Panc1 (cell line): ENCODE data around the gene TEX264. TPM values are rescaled to one million over a fixed set of nuclear protein-coding genes. Genes with fewer than 3 reads are reported as not detected.

Source experiments
- ATAC-seq: fragments of 200-7000 bp; cut with Tn5 transposase; 2 replicates; pipeline ENCODE4 v1.9.1; 2020; ENCODE audit warnings: mild to moderate bottlenecking, moderate library complexity
- BruUV-seq: library from RNA; stranded (reverse); fragments of 400-500 nt; replicated peaks from 2 replicates; lab custom pipeline; 2021; lab: Mats Ljungman, UMichigan
- CTCF ChIA-PET: fragments of 300-600 bp; sonication (Branson Sonifier 250); formaldehyde crosslinking; loops from one replicate; lab custom pipeline; 2022; ENCODE audit warnings: antibody characterized with exemption; lab: Charles Lee
- POLR2A ChIA-PET: fragments of 300-600 bp; sonication (Branson Sonifier 250); formaldehyde crosslinking; loops from one replicate; lab custom pipeline; 2022; ENCODE audit warnings: antibody characterized with exemption; lab: Charles Lee
- DNase-seq: peaks from one replicate; pipeline ENCODE4 v3.0.0-alpha.2; 2010; ENCODE audit warnings: low read depth, low spot score
- H3K27ac ChIP-seq: 2 replicates; pipeline ENCODE4 v1.5.1; 2011; ENCODE audit warnings: mild to moderate bottlenecking, low read length, inconsistent platforms
- H3K27me3 ChIP-seq: fragments of 200-500 bp; sonication (Bioruptor generic); 2 replicates; pipeline ENCODE4 v1.6.0; 2014; ENCODE audit warnings: low read length, inconsistent platforms; ENCODE audit not compliant: control insufficient read depth, insufficient read depth
- H3K36me3 ChIP-seq: fragments of 200-500 bp; sonication (Bioruptor generic); 2 replicates; pipeline ENCODE4 v1.5.1; 2014; ENCODE audit warnings: inconsistent platforms, mild to moderate bottlenecking, low read length, moderate library complexity; ENCODE audit not compliant: control insufficient read depth, insufficient read depth
- H3K4me1 ChIP-seq: 2 replicates; pipeline ENCODE4 v1.5.1; 2011; ENCODE audit warnings: inconsistent platforms, mild to moderate bottlenecking, low read length, moderate library complexity; ENCODE audit not compliant: control insufficient read depth, insufficient read depth
- H3K4me3 ChIP-seq, 2 experiments: 2 replicates each; pipeline ENCODE4 v1.5.1; 2011 to 2012; ENCODE audit warnings: low read depth in 2 of 2, low read length in 2 of 2, mild to moderate bottlenecking in 2 of 2, inconsistent platforms in 1 of 2, moderate library complexity in 1 of 2
- H3K9me3 ChIP-seq: fragments of 200-500 bp; sonication (Bioruptor generic); 2 replicates; pipeline ENCODE4 v1.5.1; 2014; ENCODE audit warnings: low read depth, mild to moderate bottlenecking, inconsistent platforms, low read length, moderate library complexity; ENCODE audit not compliant: control insufficient read depth, insufficient read depth
- CTCF ChIP-seq: fragments of 450-650 bp; IDR thresholded peaks from 2 replicates; pipeline ENCODE4 v1.5.1; 2017; ENCODE audit warnings: mild to moderate bottlenecking
- SIN3A ChIP-seq: IDR thresholded peaks from 2 replicates; pipeline ENCODE4 v1.6.1; 2012; ENCODE audit warnings: low read depth, mild to moderate bottlenecking, low read length, moderate library complexity, borderline replicate concordance; ENCODE audit not compliant: insufficient read depth
- TCF7L2 ChIP-seq: IDR thresholded peaks from 2 replicates; pipeline ENCODE4 v1.6.1; 2011; ENCODE audit warnings: mild to moderate bottlenecking, low read depth, low read length, inconsistent platforms
- in situ Hi-C: cut with HindIII; loops from 2 replicates; pipeline ENCODE4 v1.10.0; 2016; ENCODE audit warnings: low sequenced_read_pairs, low pct_unique_long_range_greater_than_20kb
- intact Hi-C: fragments of 100-400 bp; cut with micrococcal nuclease; formaldehyde crosslinking; loops from one replicate; pipeline ENCODE4 v1.10.0; 2022; ENCODE audit not compliant: unreplicated experiment
- total RNA-seq: library from RNA; stranded (reverse); gene quantifications from one replicate; pipeline ENCODE4 v1.2.1, GENCODE V29; 2021; ENCODE audit not compliant: unreplicated experiment
- TF ChIP-seq, protein P1 (sequence below), 2 experiments: IDR thresholded peaks; 2 replicates each; pipeline ENCODE4 v1.6.1; 2011 to 2012; ENCODE audit warnings: low read depth in 2 of 2, control low read depth in 1 of 2, low read length in 1 of 2, mild to moderate bottlenecking in 1 of 2, moderate library complexity in 1 of 2; ENCODE audit not compliant: insufficient read depth in 1 of 2

TEX264 gene
- total RNA-seq, 1 experiment from 2014 or later: 45.8 TPM

- Histone ChIP-seq H3K27me3 (no peaks in the 10 kb centered on the region), H3K4me3 (no peak overlapping the region), H3K27ac (no peak overlapping the region), H3K4me1 (no peaks in the 10 kb centered on the region), H3K9me3 (no peaks in the 10 kb centered on the region), H3K36me3 (no peaks in the 10 kb centered on the region)
- no peak for TF ChIP-seq TCF7L2
- peak; percentile 86 for TF ChIP-seq CTCF
- ChIA-PET CTCF (interaction anchor here (0.7 to 1.6 kb wide), 4 partner anchors 9 to 81 kb away, joined by 3 read pairs; no protein-coding TSS in a partner anchor), POLR2A (interaction anchor here (0.6 kb wide), 1 partner anchor 98 kb away, joined by 3 read pairs; no protein-coding TSS in a partner anchor)
- intact Hi-C loops: loop anchor here (5.0 kb wide), 1 partner anchor 84 kb away; no protein-coding TSS in a partner anchor
- in situ Hi-C loops: no loop called here
- DNase-seq (peak; percentile 27), ATAC-seq (peak; percentile 93)
- no TSS peak for BruUV-seq
These were observed 47.7 kb downstream of the TEX264 start for GRCh38 chr3:51718547-51719409.

DNA sequence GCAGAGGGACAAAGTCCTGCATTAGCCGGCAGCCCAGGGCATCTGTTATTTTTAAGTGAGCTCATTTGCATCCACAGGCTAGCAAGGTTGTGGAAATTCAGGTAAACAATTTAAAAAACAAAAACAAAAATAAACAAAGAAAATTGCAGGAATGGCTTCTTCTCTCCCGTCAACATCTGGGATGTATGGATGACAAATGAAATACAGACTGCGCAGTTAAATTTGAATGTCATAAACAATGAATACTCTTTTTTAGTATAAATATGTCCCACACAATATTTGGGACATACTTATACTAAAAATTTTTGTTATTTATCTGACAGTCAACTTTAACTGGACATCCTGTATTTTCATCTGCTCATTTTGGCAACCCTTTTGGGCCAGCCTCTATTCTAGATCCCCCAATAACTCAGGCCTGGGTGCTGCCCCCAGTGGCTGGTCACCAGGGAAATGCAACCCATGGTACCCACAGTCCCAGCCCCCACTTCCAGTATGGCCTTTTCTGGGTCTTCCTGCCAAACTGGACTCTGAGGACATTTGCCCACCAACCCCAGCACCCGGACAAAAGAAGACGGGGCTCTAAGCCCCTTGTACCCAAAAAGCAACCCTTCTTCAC, 48.5 kb downstream of the TEX264 start:
- TF ChIP-seq SIN3A: no peak
- TF ChIP-seq CTCF: peak; percentile 62
- Histone ChIP-seq H3K27me3 (no peaks in the 10 kb centered on the region), H3K36me3 (no peaks in the 10 kb centered on the region), H3K4me1 (no peaks in the 10 kb centered on the region), H3K9me3 (no peaks in the 10 kb centered on the region), H3K27ac (no peak overlapping the region), H3K4me3 (no peak overlapping the region)
- BruUV-seq: no TSS peak
- POLR2A ChIA-PET: interaction anchor here (0.5 kb wide), 1 partner anchor 220 kb away, joined by 4 read pairs; no protein-coding TSS in a partner anchor
- CTCF ChIA-PET: interaction anchor here (0.7 to 1.6 kb wide), 4 partner anchors 10 to 80 kb away, joined by 3 read pairs; no protein-coding TSS in a partner anchor
- no peak for DNase-seq
- in situ Hi-C loops: no loop called here
- ATAC-seq: no peak
- intact Hi-C loops: loop anchor here (5.0 kb wide), 1 partner anchor 83 kb away; no protein-coding TSS in a partner anchor

GRCh38 chr3:51720292-51721061, 49.4 kb downstream of the TEX264 start:
- intact Hi-C loops (no loop called here), in situ Hi-C loops (no loop called here)
- Histone ChIP-seq H3K36me3 (no peaks in the 10 kb centered on the region), H3K27me3 (no peaks in the 10 kb centered on the region; the same call in 1 of the 2 replicates), H3K9me3 (no peaks in the 10 kb centered on the region), H3K27ac (no peak overlapping the region), H3K4me1 (no peaks in the 10 kb centered on the region), H3K4me3 (no peak overlapping the region)
- ChIA-PET POLR2A (no interaction called here), CTCF (no interaction called here)
- no TSS peak for BruUV-seq
- DNase-seq (no peak), ATAC-seq (no peak)
- TF ChIP-seq CTCF (no peak), SIN3A (no peak), TCF7L2 (no peak)
- TF ChIP-seq, protein P1, sequence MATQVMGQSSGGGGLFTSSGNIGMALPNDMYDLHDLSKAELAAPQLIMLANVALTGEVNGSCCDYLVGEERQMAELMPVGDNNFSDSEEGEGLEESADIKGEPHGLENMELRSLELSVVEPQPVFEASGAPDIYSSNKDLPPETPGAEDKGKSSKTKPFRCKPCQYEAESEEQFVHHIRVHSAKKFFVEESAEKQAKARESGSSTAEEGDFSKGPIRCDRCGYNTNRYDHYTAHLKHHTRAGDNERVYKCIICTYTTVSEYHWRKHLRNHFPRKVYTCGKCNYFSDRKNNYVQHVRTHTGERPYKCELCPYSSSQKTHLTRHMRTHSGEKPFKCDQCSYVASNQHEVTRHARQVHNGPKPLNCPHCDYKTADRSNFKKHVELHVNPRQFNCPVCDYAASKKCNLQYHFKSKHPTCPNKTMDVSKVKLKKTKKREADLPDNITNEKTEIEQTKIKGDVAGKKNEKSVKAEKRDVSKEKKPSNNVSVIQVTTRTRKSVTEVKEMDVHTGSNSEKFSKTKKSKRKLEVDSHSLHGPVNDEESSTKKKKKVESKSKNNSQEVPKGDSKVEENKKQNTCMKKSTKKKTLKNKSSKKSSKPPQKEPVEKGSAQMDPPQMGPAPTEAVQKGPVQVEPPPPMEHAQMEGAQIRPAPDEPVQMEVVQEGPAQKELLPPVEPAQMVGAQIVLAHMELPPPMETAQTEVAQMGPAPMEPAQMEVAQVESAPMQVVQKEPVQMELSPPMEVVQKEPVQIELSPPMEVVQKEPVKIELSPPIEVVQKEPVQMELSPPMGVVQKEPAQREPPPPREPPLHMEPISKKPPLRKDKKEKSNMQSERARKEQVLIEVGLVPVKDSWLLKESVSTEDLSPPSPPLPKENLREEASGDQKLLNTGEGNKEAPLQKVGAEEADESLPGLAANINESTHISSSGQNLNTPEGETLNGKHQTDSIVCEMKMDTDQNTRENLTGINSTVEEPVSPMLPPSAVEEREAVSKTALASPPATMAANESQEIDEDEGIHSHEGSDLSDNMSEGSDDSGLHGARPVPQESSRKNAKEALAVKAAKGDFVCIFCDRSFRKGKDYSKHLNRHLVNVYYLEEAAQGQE (IDR thresholded peaks at IDR 0.05; ENCODE audit: insufficient read depth in 1 of 2, low read depth in 2 of 2, low read length in 1 of 2): no peak
